GM19025 (cell line): ENCODE data around the gene CCDC196.

ENCODE experiments used
- ATAC-seq: cut with Tn5 transposase; IDR thresholded peaks from one replicate; pipeline ENCODE4 v1.9.1; 2021; ENCODE audit warnings: mild to moderate bottlenecking, low read depth, moderate library complexity; ENCODE audit not compliant: unreplicated experiment

Gene CCDC196, protein sequence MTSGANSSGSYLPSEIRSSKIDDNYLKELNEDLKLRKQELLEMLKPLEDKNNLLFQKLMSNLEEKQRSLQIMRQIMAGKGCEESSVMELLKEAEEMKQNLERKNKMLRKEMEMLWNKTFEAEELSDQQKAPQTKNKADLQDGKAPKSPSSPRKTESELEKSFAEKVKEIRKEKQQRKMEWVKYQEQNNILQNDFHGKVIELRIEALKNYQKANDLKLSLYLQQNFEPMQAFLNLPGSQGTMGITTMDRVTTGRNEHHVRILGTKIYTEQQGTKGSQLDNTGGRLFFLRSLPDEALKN

DNA sequence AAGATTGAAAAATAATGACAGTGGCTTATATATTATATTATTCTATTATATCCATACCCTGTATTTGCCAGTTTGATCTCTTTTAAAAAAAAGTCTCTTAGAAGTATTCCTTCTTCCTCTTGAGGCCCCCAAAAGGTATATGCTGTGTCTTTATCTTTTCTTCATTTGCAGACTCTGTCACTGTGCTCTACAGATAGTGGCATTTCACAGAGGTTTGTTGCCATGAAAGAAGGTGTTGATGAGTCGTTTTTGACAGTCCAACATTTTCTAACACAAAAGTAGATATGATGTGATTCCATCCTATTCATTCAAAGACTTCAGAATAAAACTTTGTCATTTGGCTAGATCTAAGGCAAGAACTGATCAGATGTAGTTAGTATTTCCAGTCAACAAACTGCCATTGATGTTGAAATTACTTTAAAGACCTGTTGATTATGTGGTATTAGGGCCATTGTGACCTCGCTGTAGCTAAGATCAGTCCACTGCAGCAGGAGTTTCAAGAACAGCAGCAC lies at the start of gene CCDC196:
CCDC196 (plus strand) TSS at position 462 of the 512 bp plus-strand sequence. CDS start 132 bp downstream, outside the sequence.
- ATAC-seq = no peak

DNA sequence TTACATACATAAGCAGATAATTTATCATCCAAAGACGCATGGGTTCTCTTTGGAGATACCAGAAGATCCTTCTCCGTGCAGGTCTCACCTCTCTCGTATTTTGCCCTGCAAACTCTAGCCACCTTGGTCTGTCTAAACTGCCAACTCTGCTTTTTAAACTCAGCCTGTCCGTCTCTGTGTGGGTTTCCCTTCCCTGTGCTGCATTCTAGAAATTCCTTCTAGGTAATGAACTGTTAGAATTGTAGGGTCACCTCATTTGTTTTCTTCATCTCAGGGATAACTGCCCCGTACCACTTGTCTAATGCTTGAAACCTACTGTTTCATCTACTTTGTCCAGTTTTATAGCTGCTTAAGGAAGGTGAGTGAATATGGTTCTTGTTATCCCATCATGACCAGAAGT lies 45.4 kb upstream of the CCDC196 start:
- no peak for ATAC-seq

DNA sequence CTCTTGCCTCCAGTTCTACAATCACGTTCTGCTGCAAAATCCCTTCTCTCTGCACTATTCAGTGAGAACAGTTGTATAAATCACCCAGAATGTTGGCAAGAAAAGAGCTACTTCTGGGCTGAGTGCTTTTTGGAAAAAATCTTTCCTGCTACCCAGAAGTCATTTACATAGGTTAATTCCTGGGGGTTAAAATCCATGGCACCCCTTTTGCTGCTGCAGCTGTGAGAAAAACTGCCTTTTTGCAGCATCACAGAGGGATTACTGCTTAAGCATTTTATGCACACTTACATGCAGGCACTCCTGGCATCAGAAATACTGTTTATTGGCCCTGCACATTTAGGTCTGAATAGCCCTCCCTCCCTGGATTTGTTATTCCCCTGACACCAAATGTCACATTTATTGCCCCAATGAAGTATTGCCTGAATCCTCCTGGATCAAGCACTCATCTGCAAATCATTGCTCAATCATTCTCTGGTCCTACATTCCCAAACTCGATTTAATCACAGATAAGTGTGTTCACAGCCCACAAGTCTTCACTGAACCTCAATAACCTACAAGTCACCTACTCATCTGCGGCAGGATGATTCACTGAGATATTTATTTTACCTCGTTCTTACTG lies 43.1 kb upstream of the CCDC196 start:
- ATAC-seq = no peak

DNA sequence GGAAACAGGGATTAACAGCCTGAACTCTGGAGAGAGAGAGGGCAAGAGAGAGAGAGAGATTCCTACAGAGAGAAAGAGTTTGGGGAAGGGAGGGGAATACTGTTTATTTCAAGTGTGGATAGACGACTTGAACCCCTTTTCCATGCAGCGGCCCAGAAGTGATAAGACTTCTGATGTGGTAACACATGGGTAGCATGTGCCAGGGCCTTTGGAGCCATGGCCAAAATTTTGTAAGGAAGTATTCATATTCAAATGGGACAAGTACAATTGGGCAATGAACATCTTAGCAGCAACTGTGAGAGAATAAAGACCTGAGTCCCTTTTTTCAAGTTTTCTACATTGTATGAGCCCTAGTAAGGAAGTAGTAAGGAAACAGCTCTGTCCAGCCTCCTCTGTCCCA lies 42.4 kb upstream of the CCDC196 start:
- no peak for ATAC-seq

DNA sequence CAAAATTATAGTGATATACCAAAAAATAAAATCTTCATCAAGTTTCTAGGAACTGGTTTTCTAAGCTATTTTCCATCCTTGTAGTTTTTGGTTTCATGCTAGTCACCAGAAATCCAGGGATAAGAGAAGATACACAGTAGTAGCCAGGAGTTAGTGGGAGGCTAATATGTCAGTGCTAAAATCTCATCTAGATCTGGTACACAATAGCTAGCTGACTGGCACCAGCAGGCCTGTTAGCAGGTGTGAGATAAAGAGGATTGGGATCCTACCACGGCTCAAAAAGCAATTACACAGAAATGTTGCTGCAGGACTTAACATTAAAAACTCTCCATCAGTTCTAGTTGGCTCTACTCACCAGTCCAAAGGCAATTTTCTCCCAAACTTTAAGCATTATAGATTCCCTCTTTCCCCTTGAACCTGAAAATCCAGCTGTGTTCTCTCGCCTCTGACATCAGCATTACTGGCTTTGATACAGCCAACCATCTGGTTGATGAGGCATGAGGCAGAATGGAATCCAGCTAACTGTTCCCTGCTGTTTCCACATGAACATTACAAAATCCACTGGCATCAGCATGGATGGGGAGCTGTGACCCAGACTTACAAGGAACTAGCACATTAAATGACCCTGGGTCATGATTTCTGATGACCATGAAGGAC lies 41.8 kb upstream of the CCDC196 start:
- ATAC-seq = no peak

DNA sequence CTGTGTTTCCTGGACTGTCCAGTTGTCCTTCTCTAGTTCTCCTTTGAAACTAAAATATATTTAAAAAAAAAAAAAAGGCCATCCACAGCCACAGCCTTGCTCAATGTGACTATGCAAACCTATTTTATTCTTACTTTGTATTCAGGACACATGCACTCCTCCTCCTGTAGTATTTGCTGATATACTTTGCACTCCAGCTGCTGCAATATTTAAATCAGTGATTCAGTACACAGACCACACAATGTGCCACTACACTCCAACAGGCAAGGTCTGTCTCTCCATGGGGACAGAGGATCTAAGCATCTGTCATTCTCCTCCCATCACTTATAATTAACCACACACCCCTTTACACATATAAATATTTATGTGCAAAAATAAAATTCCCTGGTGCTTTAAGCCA lies 40.2 kb upstream of the CCDC196 start:
- ATAC-seq = no peak

DNA sequence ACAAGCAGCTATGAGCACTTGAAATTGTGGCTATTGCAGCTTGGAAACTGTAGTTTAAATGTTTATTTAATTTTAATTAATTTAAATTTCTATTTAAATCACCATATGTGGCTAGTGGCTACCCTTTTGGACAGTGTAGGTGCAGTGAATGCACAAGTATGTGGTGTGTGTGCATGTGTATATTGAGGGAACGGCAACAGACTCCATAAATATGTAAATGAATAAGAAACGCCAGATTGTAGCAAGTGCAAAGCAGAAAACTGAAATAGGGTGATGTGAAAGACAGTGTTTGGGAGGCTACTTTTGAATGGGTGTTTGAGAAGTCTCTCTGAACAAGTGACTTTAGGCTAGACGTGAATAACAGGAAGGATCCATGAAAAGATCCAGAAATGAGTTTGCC lies 32.7 kb upstream of the CCDC196 start:
- no peak for ATAC-seq

DNA sequence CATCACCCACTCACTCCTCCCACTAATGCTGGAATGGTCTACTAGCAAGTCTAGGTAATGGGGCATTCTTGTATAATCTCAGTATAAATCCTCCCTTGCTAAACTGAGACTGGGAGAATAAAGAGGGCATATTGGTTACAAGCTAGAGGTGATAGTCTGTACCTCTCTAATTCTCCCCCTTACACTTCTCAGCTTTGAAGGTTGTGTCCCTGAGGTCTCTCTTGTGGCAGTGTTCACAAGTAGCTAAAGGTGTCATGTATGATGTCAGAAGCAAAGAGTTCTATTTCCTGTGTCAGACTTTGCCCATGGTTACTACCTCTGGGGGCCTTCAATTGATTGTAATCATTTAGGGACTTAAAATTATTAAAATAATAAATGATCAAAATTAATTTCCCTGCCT lies 26.6 kb upstream of the CCDC196 start:
- ATAC-seq = no peak

DNA sequence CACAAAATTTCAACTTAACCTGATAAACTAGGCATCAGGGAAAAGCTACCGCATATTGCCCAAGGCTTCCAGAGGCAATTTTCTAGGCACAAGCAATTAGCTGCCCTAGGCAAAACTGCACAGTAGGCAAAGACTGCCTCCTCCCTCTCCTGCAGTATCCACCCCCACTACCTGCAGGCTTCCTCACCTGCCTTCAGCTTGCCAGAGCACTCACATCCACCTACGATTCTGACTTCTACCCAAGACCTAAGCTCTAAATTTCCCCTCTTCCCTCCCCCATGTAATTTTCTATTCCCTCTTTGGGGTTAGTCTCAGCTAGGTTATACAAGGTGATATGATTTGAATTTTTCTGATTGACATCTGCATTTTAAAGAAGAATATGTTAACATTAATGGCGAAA lies 21.9 kb upstream of the CCDC196 start:
- ATAC-seq = no peak

DNA sequence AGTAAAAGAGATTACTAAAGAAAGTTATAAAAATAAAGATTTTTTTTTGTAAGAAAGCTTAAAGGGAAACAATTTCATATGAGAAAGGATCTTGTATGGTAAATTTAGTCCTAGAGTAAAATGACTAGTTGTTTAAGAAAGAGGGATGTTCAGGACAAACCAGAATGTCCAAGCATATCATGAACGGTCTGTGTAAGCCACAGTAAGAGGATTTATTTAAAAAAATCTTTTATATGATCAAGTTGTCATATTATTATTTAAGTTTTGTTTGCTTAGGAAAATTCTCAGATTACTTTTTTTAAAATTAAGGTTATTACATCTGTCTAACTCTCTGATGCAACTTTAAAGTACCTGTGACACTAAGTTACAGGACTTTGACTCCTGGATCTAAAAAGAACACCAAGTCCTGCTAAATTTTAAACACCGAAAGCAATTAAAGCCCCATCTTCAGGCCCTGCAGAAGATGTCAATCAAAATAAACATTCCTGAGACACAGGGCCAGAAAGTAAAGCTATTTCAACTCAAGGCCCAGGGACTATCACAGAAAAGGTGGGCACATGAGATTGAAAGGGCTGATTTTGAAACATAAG lies 17.3 kb upstream of the CCDC196 start:
- ATAC-seq = no peak

DNA sequence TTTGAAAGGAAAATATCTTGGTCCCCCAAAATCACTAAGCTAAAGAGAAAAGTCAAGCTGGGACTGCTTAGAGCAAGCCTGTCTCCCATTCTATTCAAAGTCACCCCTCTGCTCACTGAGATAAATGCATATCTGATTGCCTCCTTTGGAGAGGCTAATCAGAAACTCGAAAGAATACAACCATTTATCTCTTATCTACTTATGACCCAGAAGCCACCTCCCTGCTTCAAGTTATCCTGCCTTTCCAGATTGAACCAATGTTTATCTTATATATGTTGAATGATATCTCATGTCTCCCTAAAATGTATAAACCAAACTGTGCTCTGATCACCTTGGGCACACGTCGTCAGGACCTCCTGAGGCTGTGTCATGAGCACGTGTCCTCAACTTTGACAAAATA lies 14.6 kb upstream of the CCDC196 start:
- ATAC-seq = no peak

DNA sequence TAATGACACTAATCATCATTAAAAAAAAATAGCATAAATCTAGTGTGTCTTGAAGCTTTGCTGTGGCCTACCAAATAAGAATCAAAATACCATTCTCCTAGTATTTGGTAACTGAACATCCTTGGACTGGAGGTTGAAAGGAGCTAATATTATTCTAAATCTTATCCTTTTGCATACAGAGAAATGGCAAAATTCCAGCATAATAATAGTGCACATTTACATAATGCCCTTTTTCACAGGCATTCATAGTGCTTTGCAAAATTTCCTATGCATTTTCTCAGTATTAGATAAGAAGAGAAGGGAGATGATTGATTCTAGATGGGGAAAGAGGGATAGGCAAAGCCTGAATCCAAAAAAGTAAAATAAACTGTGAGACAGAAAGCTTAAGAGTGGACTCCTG lies 13.9 kb upstream of the CCDC196 start:
- no peak for ATAC-seq

DNA sequence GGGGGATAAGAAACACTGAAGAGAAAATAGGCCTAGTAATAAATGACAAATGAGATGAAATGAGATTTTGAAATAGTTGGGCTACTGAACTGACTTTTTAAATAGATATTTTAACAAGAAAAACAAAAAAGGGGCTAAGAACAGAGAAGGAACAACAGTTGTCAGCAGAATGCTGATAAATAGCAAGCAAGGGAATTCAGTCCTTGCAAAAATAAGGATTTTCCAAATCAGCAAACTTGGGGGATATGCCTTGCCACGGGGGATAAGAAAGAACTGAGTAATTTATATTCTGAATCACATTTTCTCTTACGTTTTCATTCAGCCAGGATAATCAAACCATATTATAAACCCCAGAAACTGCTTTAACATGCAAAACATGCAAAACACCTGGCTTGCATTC lies 12.9 kb upstream of the CCDC196 start:
- no peak for ATAC-seq

DNA sequence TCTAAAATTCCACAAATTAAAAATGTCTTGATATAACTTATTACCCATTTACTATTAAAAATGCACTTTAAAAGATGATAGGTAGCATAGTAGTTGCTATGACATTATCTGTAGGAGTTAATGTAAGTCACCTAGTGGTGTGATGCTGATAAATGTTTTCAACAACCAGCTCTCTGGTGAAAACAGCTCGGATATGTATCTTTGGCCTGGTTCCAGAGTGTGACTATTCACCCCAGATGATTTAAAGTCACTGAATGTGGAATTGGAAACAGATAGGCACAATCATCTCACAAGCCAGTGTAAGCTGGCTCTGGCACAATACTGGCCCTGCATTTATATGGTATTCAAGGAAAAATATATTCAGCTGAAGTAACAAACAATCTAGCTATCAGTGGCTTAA lies 9.2 kb upstream of the CCDC196 start:
- ATAC-seq = no peak

DNA sequence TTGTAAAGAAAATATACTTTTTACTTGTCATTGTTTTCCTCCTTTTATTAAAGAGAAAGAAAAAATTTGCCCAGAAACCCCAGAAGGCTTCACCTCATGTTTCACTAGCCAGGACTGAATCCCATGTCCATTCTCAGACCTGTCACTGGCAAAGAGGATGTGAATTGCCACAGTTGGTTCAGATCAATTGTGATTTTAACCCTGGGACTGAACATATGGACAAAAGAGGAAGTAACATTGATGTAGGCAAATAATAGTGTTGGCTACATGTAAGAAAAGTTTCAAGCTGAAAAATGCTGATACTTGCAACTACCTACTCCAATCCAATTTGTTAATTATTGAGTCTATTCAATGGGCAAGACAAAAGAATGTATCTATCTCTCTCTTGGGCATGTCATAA lies 8.6 kb upstream of the CCDC196 start:
- ATAC-seq = no peak

DNA sequence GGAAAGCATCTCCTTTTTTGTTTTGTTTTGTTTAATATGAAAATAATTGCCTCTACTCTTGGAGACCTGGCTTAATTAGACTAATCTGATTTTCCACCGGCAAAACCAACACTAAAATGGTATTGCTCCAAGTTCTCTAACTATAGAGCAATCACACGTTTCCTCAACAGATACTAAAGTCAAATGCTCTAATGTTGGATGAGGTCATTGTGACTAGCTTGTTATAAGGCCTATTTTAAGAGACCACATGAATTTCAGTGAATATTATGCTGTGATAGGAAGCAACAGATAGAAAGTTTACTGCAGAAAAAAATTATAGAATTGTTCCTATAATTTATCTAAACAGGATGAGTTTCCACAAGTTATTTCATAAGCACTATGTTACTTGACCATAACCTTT lies 3.3 kb upstream of the CCDC196 start:
- no peak for ATAC-seq

DNA sequence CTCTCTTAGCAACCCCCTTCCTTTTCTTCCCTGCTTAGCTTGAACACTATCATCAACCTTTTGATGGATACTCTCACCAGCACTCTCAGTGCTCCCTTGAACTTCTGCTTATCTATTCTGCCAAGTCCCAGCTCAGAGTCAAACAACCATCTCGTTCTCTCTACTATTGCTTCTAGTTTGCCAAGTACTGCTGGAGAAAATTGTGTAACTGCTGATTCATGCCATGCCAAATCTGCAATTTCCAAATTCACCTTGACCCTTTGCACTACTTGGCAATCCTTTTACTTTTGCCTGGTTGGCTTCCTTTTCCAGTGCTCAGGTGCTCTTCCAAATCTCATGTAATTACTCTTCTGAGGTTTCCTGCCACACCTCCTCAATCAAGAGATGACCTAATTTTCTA lies 2.8 kb upstream of the CCDC196 start:
- no peak for ATAC-seq

DNA sequence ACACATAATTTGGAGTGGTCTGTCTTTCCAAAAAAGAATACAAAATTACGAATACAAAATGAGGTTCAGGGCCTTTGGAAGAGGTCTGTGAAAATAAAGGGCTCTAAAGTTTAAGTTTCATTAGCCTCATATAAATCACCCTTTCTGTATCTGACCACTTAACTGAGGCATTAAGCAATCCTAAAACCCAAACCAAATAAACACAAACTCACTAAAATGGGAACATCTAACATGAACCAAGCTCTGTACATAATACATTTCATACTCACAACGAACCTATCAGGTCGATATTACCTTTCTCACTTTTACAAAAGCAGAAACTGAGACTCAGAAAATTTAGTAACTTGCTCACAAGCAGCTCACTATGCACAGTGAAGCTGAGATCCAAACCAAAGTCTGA lies 1.1 kb upstream of the CCDC196 start:
- ATAC-seq = no peak

DNA sequence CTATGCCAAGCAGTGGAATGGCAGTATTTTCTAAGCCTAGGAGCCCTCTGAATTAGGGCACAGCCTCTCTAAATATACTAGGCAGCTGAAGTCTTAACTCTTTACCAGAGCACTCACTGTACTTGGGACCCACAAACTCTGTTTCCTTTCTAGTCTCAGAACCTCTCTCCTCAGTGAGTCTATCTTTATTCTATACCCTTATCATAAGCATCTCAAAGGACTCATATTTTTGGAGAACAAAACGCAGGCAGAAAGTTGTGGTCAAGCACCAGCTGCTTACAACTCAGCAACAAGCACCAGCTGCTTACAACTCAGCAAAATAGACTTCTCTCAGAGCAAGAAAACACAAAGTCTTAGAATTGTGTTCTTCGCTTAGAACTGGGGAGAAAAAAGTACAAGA lies 993 bp downstream of the CCDC196 start:
- ATAC-seq = no peak

DNA sequence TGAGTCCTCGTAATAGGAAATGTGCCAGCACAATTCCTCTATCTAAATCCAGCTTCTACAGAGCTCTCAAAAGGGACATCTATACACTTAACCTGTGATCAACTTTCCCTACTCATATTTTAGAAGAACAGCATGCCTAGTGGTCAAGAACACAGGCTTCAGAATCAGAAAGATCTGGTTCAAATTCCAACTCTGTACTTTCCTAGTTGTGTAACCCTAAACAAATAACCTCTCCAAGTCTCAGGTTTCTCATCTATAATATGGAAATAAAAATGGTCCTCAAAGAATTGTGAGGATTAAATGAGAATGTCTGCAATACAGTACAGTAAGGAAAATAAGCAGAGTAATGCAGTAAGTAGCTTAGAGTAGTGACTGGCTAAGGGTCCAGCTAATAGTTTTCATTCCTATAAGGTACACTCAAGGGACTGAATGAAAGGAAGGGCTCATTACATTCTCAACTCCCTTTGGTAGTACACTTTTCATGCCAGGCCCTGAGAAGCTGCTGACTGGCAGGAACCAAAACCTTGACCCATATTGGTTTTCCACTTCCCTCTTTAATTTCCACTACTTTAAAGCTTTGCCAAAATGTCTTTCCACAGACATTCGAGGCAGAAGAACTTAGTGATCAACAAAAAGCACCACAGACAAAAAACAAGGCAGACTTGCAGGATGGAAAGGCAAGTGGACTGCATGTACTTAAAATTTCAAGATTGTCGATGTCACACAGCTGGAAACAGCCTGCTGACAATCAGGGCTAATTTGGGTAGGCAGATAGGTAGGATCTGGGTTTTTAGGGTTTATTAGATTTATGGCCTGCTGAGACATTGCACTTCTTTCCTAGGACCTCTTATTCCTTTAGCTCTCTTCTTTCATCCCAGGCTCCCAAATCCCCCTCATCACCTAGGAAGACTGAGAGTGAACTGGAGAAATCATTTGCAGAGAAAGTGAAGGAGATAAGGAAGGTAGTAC lies 4.3 kb downstream of the CCDC196 start:
- no peak for ATAC-seq
